Right lobe of liver (tissue), 4 donors: ENCODE results near the gene PAXX.

ENCODE experiments used
- POLR2A ChIP-seq: fragments of 450-650 bp; IDR thresholded peaks from one replicate; pipeline ENCODE4 v1.6.1; 2017; ENCODE audit warnings: antibody characterized with exemption, mild to moderate bottlenecking
- TF ChIP-seq, protein P1 (sequence below), 4 donors: fragments of 200-600 bp in 3 of 4; fragments of 450-650 bp in 1 of 4; IDR thresholded peaks; one replicate each; pipeline versions ENCODE4 v1.5.1 to v1.8.0; 2016 to 2022; ENCODE audit warnings: antibody characterized with exemption in 4 of 4, mild to moderate bottlenecking in 2 of 4
- donor health status: DM: no; HTN: no; CAD: no.
- donor health status: DM: no; HTN: no; CAD: no.
- donor health status: DM: no; HTN: yes; CAD: no.

DNA sequence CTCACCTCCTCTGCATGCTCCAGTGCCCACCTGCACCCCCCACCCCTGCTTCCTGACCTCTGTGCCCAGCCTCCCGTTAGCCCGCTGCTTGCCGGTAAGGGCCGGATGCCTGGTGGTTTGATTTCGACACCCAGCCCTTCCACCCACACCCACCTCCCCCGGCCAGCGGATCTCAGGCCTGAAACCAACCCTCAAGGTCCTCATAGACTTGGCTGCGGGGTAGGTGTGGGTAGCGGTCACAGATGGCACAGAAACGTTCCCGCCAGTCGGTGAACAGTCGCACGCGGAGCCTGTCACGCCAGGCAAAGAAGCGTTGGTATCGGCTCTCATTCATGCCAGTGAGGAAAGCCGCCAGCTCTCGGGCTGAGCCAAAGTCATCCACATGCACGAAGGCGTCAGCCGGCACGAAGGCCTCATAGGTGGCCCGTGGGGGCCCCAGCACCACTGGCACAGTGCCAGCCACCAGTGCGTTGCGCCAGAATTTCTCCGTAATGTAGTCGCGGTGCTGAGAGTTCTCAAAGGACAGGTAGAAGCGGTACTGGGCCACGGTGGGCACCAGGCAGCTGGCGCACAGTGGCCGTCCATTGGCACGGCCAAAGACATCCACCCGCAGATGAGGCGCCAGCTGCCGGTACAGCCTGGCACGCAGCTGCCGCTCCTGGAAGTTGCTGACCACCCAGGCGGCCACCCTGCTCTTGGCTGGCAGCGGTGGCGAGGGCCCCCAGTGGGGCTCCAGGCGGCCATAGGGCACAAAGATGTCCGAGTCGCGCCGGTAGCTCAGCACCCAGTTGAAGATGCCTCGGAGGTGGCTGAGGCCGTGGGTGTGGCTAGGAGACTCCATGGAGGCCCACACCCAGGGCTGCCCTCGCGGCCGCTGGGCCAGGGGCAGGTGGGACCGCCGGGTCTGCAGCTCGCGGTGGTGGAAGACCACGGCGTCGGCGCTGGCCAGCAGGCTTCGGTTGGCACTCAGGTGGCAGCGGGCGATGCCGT lies 38.6 kb downstream of the PAXX start:
- TF ChIP-seq POLR2A: no peak
- TF ChIP-seq, protein P1, sequence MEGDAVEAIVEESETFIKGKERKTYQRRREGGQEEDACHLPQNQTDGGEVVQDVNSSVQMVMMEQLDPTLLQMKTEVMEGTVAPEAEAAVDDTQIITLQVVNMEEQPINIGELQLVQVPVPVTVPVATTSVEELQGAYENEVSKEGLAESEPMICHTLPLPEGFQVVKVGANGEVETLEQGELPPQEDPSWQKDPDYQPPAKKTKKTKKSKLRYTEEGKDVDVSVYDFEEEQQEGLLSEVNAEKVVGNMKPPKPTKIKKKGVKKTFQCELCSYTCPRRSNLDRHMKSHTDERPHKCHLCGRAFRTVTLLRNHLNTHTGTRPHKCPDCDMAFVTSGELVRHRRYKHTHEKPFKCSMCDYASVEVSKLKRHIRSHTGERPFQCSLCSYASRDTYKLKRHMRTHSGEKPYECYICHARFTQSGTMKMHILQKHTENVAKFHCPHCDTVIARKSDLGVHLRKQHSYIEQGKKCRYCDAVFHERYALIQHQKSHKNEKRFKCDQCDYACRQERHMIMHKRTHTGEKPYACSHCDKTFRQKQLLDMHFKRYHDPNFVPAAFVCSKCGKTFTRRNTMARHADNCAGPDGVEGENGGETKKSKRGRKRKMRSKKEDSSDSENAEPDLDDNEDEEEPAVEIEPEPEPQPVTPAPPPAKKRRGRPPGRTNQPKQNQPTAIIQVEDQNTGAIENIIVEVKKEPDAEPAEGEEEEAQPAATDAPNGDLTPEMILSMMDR (IDR thresholded peaks at IDR 0.05): no peak
